IPS-11a (cell line): ENCODE measurements around the gene CSNK1G3.

Source experiments
- H3K4me3 ChIP-seq: one replicate; pipeline ENCODE4 v1.5.1; 2013; ENCODE audit warnings: low read depth, low read length, control low read depth

Gene CSNK1G3

DNA sequence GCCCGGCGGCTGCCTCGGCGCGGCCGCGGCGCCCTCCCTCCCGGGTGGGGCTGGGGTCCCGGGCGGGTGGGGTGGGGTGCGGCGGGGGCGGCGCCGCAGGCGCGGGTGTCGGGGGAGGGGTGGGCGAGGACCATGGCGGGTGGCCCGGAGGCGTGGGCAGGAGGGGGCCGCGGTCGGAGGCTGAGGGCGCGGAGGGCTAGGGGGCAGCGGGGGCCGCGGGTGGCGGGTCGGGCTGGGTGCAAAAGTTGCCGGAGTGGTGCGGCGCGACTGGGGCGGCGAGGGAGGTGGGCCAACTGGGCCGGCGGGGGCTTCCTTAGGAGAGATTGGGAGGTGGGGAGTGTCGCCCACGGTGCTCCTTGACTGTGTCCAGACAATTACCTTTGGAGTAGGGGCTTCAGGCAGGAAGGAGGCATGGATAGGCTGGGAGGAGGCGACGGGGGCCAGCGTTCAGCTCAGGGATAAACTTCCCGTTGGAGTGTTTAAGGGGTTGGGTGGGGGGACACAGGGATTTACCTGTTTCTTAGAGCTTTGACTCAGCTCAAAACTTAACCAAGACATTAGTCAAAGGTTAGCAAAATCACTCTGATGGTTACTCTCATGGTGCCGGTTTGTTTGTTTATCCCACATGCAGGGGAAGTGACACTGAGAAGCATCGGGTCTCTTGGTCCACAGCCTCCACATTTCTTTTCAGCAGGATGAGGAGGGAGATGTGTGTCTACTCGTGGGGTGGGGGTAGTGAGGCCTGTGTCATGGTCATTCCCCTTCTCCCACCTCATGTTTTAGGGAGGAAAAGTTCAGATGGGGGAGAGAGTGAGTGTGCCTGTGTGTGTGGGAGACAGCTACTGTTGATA, 859 bp downstream of the CSNK1G3 start:
- H3K4me3 ChIP-seq, result peak overlapping the region; percentile 79

DNA sequence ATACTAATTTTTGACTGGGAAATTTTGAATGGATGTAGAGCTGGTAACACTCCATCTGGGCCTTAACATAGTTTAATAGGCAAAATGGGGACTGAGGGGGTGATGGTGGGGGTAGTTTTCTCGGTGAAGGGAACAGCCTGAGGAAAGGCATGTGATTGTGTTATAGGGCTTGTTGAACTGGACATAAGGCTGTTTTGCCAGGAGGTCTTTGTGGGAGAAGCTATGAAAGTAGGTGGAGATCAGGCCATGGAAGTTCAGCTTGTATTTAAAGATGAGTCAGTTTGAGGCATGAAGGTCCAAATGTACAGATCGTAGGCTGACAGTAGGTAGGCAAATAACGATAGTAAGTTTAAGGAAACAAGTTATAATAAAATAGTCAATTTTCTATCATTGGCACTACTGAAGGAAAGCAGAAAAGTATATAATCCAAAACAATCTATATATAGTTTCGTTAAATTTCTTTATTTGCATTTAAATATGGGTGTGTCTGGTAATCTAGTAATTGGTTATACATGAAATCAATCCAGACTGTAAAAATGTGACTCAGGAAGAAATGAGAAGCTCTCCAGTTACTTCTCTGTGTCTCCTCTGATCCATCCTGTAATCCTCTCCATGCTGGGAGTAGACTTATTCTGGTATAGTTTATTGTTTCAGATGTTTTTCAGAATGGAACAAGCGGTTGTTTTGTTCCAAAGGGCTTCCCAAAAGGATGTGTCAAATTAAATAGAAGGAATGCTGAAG, 2.8 kb downstream of the CSNK1G3 start:
- no peak overlapping the region for H3K4me3 ChIP-seq

DNA sequence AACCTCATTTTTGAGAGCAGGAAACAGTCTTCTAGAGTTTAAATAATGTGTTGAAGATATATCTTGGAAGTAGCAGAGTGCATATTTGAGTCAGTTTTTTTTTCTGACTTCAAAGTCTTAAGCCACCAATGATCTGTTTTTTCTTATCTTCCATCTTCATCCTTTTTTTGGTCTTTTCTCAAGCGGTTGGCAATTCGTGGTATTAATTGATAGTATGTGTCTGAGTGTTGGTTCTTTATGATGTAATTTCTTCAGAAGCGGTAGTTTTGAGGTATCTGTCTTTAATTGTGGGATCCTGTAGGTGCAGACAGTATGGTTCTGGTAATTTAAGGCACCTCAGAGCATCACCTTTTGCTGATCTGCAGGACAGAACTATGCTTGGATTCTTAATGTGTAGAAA, 3.9 kb downstream of the CSNK1G3 start:
- H3K4me3 ChIP-seq, result no peak overlapping the region

DNA sequence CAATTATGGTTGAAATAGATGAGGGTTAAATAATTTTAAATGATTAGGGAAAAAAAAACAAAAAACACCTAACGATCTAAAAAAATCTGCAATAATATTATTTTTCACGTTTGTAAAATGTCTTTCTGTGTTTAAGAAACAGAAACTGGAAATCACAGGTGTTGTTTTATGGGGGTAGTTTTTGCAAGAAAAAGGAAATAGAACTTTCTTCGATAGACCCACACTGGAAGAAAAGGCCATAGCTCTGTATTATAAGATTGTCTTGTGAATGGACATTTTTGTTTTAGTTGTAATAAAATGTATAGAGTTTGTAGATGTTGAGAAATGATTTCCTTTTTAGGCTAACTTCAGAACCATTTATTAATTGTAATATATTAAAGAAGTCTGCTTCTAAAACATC, 5.5 kb downstream of the CSNK1G3 start:
- no peak overlapping the region for H3K4me3 ChIP-seq

DNA sequence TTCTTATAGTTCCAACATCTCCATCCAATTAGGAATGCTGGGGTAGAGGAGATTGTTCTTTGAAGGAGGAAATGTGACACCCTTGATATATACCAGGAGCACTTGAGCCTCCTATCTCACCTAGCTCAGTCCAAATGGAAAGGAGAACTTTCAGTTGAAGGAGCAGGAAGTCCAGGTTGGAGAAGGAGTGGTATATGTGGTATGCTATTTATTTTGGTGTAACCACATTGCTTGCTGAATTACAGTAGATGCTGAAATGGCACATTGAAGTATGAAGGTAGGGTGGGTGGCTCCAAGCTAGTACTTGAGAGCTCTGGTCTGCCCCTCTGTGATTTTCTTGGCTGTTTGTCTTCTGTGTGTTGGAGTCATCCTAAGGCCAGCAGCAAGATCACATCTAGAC, 6.1 kb downstream of the CSNK1G3 start:
- no peak overlapping the region for H3K4me3 ChIP-seq

DNA sequence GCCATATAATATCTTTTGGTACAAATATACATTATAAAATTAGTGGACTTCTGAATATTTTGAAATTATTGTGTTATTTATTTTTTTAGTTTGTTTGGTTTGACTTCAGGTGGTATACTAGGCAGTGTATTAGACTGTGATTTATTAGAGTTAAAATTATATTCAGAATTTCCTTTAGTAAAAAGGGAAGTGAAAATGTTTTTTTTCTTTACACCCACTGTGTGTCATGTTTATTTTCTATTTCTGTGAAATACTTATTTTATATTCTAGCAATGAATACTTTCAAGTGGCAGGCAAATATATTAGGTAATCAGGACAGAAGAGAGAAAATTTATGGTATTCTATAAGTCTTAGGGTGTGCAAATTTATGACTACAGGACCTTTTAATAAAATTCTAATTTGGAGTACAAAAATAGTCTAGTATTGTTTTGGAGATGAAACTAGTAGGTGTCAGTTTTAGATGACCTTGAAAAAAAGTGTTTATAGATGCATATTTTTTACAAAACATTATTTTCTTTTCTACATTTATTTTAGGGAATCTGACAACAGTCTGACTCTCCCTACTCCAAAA, 8.8 kb downstream of the CSNK1G3 start:
- no peak overlapping the region for H3K4me3 ChIP-seq

DNA sequence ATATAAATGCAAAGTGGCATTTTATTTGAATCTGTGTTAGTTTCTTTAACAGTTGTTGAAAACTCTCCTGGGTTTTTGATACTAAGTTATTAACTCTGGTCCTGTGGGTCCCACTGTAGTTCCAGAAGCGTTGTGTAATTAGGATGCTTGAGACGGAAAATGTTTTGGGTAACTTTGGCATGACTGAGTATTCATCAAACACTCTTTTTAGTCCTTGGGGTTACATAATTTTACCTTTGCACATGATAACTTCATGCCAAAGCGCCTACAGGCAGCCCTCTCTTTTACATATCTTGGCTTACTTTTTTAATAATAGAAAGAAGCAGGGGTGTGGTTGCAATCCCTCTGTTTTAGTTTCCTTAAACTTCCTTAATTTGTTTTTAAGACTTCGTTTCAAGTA, 12.2 kb downstream of the CSNK1G3 start:
- H3K4me3 ChIP-seq, result no peak overlapping the region

DNA sequence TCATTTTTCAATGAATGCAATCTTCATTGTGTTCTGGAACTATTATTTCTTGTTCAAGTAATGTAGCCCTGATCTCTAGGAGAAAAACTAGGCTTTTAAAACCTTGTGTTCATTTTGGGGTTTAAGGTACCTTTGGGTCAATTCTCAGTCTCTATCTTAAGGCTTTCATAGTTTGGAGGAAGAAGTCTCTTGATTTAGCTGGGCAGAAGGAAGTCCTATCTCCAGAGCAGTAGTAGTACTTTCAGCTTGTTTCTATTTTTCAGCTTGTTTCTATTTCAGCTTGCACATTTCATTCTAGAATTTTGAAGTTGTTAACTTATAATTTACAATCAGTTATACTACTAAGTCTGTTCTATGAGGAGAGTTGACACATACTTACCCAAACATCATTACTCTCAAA, 15.2 kb downstream of the CSNK1G3 start:
- H3K4me3 ChIP-seq, result no peak overlapping the region

DNA sequence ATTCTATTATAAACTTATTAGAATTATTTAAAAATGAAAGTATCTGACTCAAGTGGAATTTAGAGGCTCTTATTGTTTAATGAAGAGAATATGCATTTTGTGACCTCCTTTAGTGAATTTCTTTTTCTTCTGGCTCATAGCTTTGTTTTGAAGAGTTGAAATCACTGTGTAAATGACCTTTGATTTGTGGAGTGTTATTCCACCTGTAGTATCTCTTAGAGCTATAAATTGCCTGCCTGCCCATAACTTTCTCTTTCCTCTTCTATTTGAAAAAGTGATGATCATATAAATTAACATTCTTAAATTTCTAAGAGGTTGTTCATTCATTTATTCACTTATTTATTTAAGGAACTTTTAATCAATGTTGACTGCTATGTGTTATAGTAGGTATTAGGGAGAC, 16.1 kb downstream of the CSNK1G3 start:
- no peak overlapping the region for H3K4me3 ChIP-seq

DNA sequence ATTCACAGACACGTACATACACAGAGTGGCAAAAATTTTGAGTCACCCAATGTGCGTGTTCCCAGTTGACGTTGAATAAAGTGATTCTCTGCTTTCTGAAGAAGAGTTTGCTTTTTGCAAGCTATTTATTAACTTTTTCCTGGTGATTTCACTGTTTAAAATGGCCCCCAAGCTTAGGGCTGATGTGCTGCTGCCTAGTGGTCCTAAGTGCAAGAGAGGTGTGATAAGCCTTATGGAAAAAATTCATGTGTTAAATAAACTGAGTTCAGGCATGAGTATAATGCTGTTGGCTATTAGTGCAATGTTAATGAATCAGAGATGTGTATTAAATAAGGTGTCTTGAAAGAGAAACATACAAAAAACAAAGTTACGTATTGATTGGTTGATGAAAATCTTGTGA, 16.9 kb downstream of the CSNK1G3 start:
- no peak overlapping the region for H3K4me3 ChIP-seq

DNA sequence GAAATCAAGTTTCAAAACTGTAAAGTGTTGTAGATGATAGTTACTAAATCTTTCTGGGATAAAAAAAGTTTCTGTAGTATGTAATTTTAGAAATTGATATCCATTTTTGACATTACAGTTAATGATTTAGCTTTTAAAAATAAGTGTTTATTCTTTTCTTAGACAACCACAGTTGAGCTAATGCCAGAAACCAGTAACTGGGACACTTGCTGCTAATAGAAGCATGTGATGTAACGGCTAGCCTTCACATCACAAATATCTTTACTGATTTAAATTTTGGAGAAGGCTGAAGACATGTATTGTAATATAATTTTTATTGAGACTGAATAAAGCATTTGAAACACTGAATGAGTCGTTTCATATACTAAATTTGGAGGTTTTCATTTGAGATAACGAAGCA, 18.8 kb downstream of the CSNK1G3 start:
- H3K4me3 ChIP-seq, result no peak overlapping the region

DNA sequence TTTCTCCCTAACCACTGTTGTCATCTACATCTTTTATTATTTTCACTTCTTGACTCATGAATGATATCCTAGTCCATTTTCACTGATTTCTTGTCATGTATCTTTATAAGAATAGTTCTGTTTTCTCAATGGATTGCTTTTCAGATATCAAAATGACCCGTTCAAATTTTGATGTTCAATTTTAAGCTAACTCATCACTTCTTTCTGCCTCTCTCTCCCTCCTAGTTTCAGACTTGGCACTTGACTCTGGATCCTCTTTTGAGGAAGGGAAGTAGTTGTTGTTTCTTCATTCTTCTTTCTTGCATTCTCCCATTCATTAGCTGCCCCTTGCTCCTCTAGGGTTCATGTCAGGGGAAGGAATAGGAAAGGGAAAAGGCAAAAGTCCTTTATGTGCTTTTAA, 23.7 kb downstream of the CSNK1G3 start:
- H3K4me3 ChIP-seq, result no peak overlapping the region

DNA sequence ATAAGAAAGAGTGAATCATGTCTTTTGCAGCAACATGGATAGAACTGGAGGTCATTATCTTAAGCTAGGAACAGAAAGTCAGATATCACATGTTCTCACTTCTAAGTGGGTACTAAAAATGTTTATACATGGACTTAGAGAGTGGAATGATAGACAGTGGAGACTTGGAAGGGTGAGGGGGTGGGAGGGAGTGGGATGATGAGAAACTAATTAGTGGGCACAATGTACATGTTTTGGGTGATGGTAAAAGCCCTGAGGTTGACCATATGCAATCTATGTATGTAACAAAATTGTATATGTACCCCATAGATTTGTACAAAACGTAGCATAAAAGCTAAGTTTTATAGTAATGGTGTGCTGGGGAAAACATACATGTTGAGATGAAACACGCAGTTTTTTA, 25.3 kb downstream of the CSNK1G3 start:
- no peak overlapping the region for H3K4me3 ChIP-seq

DNA sequence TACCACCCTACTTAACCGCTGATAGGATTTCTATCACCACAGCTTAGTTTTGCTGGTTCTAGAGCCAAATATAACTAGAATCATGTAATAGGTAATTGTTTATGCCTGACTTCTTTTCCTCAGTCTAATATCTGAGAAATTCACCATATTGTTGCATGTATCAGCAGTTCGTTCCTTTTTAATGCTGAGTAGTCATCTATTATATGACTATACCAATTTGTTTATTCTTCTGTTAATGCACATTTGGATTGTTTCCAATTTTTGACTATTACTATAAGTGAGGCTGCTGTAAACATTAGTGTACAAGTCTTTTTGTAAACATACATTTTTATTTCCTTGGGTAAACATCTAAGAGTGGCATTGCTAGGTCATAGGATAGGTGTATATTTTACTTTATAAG, 25.9 kb downstream of the CSNK1G3 start:
- H3K4me3 ChIP-seq, result no peak overlapping the region

DNA sequence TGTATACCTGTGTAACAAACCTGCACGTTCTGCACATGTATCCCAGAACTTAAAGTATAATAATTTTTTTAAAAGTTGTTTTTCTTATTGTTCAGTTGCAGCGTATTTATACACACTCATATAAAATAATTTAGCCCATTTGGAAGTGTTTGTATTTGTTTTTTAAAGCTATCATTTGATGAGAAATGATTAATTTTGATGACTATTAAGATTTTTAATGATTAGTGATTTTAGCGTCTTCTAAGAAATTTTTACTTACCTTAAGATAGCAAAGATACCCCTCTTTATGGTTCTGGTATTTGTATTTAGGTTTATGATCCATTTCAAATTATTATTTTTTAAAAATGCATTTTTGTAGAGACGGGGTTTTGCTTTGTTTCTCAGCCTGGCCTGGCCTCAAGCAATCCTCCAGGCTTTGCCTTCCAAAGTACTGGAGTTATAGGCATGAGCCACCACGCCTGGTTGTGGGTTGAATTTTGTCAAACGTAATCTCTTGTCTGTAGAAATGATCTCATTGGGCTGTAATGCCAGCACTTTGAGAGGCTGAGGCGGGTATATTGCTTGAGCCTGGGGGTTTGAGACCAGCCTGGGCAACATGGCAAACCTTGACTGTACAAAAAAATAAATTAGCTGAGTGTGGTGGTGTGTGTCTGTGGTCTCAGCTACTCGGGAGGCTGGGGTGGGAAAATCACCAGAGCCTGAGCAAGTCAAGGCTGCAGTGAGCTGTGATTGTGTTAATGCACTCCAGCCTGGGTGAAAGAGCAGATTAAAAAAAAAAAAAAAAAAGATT, 26.9 kb downstream of the CSNK1G3 start:
- no peak overlapping the region for H3K4me3 ChIP-seq

DNA sequence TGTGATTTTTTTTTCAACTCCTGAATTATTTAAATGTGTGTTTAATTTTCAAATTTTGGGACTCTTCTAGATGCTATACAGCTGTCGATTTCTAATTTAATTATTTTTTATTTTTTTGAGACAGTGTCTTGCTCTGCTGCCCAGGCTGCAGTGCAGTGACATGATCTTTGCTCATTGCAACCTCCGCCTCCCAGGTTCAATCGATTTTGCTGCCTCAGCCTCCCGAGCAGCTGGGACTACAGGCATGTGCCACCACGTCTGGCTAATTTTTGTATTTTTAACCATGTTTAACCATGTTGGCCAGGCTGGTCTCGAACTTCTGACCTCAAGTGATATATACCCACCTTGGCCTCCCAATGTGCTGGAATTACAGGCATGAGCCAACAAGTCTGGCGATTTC, 28.6 kb downstream of the CSNK1G3 start:
- no peak overlapping the region for H3K4me3 ChIP-seq

DNA sequence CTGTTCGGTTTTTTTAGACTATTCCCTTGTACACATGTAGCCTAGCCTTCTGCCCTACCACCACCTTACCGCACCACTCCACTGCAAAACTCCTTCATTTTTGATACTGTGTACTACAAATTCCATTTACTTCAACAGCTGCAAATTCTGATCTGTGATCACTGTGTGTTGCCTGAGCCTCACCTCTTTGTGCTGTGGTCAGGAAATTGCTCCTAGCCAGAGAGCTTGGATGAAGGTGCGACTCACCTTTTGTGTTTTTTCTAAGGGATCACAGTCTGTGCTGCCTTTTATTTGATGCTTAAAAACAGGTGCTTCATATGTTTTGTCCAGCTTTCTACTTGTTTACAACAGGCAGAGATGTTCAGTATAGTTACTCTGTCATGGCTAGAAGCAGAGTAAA, 31.5 kb downstream of the CSNK1G3 start:
- H3K4me3 ChIP-seq, result no peak overlapping the region

DNA sequence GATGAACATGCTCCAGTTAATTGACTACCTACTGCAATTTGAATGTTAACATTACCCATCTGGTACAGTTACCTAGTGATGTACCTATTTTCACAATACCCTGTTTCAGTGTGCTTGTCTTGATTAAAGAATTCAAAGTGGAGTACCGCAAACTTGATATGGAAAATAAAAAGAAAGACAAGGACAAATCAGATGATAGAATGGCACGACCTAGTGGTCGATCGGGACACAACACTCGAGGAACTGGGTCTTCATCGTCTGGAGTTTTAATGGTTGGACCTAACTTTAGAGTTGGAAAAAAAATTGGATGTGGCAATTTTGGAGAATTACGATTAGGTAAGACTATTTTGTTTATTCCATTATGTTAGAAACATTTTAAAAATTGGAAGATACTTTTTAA, 33.5 kb downstream of the CSNK1G3 start:
- H3K4me3 ChIP-seq, result no peak overlapping the region

DNA sequence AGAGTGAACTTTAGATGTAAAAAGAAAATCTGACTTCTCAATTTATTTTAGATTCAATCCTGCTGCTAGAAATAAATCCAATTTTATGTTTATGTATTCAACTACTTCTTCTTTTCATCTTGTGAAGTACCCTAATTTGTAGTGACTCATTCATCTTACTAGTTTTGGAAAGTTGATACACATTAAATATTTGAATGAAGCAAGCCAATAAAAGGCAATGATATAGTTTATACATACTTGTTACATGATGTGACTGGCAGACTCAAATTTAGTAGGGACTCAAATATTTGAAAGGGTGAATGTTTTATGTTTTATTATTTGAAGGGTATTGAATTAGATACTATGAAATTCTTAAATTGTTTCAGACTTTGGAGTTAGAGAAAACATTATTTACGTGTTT, 34.7 kb downstream of the CSNK1G3 start:
- no peak overlapping the region for H3K4me3 ChIP-seq

DNA sequence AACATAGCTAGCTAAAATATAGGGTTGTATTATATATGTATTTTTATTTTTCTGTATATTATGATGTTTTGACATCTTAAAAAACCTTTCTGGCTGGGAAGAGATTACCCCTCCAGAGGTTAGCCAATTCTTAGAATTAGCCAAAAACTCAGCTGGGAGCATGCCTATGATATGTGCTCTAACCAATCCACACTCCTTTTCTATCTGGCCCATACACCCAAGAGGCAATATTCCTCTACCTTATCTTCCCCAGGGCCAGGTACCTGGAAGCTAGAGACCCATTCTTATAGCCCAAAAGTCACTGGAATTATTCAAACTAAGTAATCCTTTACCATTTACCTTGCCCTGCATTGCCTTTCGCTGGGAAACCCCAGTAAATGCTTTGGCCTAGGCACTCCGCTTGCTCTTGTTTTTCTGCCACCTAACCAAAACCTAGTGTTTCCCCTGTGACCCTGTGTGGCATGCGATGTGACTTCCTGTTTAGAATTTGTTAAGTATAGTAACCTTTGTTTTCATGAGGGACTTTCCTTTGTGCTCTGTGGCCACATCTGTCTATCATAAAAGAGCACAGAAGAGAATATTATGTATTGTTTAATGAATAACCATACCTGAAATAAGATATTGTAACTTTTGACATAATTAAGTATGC, 37.4 kb downstream of the CSNK1G3 start:
- H3K4me3 ChIP-seq, result no peak overlapping the region

DNA sequence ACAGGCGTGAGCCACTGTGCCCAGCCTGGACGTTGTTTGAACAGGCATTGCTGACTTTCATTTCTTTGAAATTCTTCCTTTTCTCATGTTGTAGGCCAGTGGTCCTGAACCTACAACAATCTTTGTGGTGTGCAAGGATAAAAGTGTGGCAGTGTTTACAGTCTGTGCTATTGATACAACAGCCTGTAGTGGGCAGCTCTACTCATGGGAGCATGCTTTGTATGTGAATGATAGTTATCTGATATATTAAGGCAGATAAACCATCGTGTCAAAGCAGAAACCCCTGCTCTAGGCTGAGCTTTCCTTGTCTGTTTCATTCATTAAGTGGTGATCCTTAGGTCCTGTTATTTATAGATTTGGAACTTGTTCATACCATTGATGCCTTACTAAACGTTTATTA, 42.6 kb downstream of the CSNK1G3 start:
- no peak overlapping the region for H3K4me3 ChIP-seq
